HUDEP-2 (cell line): ENCODE measurements around the gene PSD.

Experiments used
- DNase-seq, 76 experiments: peaks; one replicate each; lab custom pipeline; 2025; ENCODE audit not compliant: unreplicated experiment in 76 of 76; lab: John Stamatoyannopoulos, UW

The PSD gene

DNA sequence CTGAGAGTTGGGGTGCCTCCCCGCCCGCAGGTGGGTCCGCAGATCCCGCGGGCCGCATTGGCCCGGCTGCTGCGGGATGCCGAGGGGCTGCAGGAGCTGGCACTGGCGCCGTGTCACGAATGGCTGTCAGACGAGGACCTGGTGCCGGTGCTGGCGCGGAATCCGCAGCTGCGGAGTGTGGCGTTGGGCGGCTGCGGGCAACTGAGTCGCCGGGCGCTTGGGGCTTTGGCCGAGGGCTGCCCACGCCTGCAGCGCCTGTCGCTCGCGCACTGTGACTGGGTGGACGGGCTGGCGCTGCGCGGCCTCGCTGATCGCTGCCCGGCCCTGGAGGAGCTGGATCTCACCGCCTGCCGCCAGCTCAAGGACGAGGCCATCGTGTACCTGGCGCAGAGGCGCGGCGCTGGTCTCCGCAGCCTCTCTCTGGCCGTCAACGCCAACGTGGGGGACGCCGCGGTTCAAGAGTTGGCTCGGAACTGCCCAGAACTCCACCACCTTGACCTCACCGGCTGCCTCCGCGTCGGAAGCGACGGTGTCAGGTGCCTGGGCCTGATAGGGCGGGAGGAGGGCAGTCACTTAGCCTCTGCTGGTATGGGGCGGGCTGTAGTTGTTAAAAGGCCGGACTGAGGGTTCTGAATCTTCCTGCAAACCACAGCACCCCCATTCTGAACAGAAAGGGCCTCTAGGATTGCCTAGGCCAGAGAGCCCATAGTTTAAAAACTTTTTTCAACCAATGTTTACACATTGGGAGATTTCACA is 3.4 kb upstream of the PSD start:
- DNase-seq: peak in 59 of 76 experiments; percentile 15 to 71 (median 48)

DNA sequence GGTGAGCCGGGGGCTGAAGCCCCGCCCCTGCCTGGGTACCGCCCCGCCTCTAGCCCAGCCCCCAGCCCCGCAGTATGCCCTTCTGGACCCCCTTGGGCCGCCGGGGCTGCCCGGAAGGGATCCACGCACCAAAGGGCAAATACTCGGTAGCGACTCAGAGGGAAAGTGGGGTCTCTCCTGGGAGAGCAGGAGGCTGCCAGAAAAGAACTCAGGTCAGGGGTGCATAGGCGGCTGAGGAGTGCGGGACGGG is 2.8 kb upstream of the PSD start:
- peak in 2 of 76 experiments; percentile 54 to 57 for DNase-seq

DNA sequence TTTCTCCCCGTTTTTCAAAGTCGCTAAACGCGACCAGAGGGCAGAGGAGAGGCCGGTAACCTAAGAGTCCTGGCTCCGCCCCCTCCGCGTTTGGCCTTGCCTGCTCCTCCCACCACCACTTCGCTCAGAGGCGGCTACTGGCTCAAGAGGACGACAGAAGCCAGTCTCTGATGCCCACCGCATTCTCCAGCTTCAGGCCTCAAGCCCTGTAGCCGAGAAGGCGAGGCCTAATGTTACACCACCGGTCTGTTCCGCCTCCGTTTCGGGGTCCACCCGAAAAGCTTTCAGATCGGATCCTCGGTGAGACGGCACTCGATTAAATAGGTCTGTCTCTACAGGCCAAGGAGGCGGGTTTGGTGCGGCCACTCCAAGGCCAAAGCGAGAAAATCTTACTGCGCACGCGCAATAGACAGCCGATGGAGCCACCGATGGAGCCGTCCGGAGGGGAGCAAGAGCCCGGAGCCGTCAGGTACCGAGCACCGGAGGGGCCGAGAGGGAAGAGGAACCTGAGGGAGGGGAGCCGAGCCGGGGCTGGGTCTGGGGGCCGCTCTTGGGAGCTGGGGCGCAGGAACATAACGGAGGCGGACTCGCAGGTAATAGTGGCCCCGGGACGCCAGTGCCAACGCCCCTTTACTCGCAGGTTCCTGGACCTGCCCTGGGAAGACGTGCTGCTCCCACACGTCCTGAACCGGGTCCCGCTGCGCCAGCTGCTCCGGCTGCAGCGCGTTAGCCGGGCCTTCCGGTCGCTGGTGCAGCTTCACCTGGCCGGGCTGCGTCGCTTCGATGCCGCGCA is 2.3 kb upstream of the PSD start, which contains the start of gene FBXL15:
Gene FBXL15 (plus strand): TSS at position 123 of the 793 bp plus-strand sequence. CDS start 294 bp downstream, at position 417.
- peak; percentile 20 to 99 (median 92) for DNase-seq

DNA sequence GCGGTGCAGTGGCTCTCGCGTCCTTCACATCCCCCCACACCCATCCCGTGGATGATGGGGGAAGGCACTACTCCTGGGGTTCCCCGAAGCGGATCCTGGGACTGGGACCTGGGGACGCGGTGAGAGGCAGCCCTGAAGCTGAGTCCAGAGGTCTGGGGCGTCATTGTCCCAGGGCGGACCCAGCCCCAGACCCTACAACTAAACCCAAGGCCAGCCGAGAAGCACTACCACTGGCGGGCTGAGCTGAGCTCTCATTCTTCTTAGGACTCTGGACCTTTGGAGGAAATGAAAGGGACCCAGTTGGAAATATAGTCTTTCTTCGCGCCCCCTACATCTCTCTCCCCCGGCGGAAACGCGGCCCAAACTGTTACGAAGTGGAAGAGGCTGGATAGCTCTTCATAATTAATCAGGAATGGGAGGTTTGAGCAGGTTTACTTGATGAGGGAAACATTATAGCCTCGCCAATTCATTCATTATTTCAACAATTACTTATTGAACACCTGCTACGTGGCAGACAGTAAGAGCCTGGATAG is 1.7 kb upstream of the PSD start:
- DNase-seq: peak in 1 of 76 experiments; percentile 40

DNA sequence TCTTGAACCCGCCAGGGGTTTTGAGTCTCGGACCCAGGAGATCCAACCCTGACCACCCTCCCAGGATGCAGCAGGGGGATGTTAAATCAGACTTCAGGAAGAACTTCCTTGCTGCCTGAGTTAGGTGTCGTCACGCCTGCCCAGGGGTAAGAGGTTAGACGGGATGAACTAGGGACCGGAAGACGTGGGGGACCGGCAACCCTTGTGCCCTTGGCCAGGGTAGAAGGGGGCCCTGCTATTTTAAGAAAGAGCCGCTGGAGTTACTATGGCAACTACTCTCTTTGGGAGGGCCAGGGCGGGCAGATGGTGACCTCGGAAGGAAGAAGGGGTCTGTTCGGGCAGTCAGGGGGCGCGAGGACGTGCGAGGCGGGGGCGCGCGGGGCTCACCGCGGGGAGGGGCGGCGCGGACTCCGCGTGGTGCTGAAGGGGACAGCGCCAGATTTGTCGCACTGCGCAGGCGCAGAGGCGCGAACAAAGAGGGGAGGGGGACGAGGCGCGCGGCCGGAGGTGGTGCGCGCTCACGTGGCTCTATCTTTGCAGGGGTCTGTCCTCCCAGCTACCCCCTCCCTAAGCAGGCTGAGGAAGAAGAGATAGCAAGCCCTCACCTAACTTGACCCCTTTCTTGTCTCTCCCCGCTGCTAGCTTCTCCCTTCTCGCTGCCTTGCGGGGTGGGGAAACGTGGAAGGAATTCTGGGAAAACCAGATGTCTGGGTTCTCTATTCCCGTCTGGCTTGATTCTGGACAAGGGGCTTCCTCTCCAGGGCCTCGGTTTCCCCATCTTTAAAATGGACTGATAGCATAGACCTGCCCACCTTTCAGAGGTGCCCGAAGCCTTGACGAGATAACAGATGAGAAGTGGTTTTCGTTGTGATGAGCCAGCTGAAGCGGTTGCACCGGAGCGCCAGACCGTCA is 940 bp upstream of the PSD start:
- peak in 44 of 76 experiments; percentile 6 to 65 (median 42) for DNase-seq

DNA sequence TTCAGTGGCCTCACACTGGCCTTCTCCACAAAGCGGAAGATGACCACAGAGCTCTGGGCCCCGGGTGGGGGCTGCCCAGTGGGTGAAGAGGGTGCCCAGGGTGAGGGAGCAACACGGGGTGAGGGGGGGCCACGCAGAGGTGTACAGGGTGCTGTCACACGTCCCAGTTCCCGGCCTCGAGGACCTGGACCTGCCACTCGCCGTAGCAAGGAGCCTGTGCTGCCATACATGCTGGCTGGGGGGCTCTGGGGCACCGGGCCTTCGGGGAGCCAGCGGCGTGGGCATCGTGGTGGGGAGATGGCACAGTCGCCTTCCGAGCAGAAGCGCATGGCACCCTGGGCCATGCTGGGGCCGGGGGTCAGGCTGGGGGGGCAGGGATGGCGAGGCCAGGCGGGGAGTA is 1.9 kb downstream of the PSD start:
- no peak for DNase-seq

DNA sequence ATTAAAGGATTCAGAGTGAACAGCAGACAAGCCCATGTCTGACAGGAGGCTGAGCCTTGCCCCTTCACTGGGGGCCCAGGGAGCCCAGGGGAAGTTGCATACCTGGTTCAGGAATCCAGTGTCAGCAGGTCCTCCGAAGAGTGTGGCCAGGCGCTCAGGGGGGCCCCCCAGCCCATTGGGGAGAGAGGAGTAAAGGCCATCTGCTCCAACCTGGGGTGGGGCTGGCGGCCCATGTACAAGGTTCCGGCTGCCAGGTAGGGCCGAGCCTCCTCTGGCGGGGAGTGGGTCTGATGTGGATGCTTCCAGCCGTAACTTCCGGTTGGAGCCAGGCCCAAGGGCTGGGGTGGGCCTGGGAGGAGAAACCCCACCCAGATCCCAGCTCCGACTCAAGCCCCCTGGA is 2.3 kb downstream of the PSD start:
- DNase-seq: no peak

DNA sequence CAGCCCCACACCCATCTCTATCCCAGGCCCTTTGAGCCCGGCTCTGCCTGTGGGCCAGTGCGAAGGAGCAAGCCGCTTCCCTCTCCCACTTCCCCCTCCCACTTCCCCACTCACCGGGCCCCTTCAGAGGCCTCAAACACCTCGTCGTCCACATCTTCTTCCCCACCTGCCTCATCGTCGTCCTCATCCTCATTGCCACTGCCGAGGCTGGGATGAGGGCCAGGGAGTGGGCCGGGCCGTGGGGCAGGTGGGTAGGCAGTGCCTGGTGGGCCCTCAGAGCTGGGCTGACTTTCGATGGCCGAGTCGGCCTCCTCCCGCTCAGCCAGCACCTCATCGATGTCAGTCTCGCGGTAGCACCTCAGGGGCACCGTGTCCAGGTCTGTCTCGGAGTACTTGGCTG is 3.8 kb downstream of the PSD start:
- DNase-seq: no peak

DNA sequence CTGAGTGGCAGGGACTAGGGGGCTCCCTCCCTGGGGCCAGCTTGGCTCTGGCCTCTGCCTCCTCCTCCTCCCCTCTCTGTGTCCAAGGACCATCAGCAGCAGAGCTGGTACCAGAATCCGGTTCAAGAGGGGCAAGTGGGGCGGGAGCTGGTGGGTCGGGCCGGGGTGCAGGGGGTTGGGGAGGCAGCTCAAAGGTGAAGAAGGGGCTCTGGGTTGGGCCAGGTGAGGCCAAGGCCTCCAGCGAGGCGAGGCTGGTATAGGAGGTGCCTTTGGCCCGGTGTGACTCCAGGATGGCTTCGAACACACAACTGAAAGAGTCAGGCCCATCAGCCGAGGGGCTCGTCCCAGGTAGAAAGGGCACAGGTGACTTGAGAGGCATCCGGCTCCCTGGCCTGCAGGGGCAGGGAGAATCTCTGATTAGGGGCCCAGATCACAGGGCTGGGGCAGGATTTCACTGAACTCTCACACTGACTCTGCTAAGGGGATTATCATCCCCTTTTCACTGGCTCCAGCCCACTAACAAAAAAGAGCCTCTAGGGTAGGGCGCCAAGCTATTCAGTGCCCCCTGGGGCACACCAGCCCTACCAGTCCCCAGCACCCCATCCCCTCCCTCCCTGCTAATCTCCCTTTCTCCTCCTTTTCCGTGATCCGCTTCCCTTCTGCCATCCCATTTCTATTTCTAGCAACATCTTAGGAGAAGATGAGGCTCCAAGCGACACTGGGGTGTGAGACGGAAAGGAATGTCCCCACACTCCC is 4.6 kb downstream of the PSD start:
- no peak for DNase-seq

DNA sequence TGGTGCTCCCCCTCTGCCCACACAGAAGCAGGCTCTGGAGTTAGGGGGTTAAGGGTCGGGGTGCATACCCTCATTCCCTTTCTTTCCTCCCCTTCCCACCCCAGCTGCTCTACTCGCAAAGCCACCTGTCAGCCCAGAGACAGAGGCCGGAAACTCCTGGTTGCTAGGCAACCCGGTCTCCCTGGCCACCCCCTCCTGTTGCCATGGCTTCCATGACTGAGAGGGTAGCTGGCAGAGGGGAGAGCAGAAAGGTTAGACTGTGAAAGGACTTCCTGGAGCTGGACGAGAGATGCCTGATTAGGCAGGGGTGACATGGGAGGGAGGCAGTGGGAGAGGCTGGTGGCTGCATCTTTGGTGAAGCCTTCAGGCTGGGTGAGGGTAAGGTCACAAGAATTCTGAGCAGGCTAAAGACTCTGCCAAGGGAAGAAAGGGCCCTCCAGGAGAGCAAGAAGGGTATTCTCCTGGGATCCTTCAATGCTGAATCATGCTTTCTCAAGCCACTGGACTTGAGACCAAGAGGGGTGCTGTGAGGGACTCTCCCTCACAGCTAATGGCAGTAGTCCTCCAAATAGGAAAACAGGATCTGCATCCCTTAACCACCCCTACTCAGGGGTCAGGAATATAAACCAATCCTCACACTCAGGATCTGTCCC is 5.4 kb downstream of the PSD start:
- no peak for DNase-seq

DNA sequence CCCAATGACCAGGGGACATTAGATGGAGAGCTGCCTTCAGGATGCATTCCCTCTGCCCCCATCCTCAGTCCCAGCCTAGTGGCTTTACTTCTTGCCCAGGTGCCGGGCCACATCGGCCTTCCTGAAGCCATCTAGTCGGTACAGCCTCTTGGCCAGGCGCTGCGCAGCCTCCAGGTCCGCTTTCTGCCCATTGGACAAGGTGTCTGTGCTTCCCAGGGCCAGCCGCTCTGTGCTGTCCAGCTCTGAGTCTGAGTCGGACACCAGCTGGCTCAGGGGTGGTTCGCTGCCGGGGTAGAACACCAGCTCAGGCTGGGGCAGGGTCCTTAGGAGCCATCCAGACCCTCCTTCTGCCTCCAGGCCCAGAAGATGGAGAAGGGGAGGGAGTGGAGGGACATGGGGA is 6.3 kb downstream of the PSD start:
- no peak for DNase-seq

DNA sequence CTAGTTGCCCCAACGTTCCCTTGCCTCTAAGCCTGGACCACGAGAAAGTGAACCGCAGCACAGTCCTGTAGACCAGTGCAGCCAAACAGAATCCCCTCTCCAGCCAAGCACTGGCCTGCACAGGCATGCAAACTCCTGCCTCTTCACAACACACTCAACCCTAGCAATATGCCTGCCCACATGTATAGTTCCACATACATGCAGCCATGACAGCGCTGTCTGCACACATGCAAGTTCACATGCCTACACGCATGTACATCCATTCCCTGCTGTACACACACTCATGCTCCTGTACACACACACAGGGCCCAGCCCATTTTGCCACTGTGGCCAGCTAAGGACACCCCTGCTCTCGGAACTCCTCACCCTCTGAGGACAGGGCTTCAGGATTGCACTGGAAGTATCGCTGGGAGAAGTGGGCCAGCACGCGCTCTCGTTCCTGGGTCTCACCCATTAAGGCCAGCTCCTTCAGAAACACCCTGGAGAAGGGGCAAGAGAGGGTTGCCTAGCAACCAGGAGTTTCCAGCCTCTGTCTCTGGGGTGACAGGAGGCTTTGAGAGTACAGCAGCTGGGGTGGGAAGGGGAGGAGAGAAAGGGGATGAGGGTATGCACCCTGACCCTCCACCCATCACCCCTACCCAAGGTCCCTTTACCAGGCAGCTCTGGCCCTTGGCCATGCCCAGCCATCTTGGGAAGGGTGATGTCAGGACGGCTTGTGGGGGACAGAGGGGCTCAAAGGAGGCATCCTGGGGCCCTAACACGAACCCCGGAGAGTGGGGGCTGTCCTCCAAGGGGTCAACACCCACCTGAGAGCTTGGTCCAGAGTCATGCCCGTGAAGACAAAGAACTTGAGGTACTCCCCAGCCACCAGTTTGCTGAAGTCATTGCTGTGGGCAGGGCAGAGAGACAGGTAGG is 7.0 kb downstream of the PSD start:
- DNase-seq: no peak

DNA sequence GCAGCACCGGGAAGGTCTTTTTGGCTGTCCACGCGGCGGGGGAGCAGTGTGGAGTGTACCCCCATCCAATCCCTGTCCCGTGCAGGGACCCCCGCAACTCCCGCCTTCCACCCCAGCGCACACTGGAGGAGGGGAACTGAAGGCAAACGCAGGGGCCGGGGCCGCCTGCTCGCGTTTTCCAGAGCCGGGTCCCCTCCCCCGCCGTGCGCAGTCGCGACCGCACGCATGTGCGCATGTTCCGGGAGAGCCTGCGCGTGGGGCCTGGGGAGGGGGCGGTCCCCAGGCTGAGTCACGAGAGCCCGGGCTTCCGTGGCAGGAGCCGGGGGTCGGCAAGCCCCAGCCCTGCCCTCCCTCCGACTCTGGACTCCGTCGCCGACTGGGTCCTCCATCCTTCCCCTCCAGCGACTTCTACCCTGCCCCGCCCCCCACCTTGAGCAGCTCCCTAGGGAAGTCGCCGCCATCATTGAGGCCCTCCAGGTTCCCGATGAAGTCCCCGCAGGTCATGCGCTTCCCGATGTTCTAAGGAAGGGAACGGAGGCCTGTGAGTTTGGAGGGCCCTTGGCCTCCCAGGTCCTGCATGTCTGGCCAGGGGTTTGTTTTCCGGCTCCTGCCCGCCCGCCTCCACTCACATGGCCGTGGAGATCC is 8.0 kb downstream of the PSD start:
- DNase-seq: no peak

DNA sequence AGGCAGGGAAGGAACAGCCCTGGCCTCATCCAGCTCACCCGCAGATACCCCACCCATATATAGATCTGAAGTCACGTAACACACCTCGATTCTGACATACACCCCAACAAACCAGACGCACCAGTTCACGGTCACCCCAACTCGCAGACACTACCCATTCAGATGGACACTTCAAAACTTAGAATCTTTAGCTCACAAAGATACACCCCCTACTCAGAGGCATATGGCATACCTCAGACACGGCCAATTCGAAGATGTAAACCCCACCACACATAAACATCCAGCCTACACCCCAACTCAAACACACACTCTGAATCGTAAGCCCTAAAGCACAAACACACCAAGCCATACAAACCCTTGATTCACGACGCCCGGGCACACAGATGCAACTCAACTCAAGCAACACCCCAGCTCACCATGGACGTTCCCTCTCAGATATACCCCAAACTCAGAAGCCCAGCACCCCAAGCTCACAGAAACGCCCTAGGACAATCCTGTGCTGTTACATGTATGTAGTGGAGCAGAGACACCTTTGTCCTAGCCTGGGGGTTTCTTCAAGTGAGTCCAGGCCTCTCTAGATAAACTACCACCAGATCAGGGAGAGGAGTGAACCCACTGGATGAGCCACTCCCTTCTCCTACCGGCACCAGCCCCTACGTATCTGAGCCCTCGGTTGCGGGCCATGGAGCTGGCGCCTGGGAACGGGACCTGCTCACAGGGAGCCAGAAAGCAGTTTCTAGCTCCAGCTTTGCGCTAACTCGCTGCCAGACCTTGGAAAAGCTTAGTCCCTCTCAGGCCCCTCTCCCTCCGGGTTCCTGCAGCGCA is 8.8 kb downstream of the PSD start:
- DNase-seq: no peak

DNA sequence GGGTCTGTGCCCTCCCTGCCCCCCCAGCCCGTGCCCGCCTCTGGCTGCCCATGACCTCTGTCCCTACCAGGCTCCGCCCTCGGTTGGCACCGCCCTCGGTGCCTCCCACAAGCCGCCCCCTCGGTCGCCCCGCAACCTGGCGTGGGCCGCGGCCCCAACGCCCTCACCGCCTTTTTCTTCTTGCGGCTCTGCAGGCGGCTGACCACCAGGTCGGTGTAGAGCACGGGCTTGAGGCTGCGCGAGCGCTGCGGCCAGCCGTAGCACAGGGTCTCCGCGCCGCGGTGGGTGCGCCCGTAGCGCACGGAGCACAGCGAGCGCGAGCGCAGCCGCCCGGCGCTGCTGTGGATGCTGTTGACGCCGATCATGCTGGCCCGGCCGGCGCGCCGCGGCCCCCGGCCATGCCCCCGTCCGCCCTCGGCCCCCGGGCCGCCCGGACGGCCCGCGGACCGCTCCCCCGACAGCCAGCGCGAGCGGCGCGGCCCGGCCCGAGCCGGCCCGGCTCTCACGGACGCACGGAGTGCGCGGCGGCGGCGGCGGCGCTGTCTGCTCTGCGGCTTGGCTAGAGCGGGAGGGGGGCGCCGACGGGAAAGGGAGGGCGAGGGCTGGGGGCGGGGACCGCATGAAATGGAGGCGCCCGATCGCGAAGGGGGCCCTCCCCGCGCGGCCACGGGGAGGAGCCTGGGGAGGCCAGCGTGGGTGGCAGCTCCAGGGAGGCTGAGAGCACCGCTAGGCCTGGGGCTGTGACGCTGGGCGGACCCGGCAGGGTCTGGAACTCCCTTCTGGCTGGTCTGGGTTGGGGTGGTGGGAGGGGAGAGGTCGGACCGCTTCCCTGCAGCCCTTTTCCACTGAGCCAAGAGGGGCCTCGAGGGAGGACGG is 9.6 kb downstream of the PSD start:
- DNase-seq: peak in 7 of 76 experiments; percentile 8 to 22 (median 12)

DNA sequence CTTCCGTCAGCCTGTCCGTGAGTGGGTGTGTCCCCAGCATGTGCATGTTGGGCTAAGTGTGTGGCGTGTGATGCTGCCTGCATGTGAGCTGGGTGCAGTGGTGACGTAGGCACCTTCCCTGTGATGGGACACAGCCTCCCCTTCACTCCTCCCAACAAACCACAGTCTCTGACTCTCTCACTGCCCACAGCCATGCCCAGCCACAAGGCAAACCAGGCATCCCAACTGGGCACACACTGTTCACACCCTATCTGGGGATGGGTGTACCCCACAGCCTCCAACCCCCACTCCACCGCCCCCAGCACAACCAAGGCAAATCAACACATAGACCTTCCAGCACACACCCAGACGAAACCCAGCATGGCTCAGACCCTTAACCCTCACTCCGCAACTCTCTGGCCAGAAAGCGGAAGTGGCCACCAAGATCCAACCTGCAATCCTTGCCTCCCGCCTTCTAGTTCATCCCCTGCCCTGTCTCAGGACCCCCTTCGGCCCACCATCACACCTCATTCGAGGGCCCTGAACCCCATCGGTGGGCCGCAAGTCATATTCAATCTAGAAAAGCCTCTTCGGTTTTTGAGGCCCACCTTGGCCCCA is 10.4 kb downstream of the PSD start:
- no peak for DNase-seq
